Osteocyte (in vitro differentiated cells): ENCODE measurements around the gene OPTN. TPM values are rescaled to one million over a fixed set of nuclear protein-coding genes. Genes with fewer than 3 reads are reported as not detected.
"Not testable (repeated sequence)": the region's sequence is repeated elsewhere in the genome, so short reads cannot be mapped to it uniquely, and the experiment has no call there.

Source experiments
- DNase-seq: peaks from one replicate; pipeline ENCODE4 v3.0.0; 2021; ENCODE audit warnings: mixed read lengths; ENCODE audit not compliant: unreplicated experiment; ENCODE audit errors: extremely low spot score
- H3K27ac Mint-ChIP-seq: one replicate; pipeline ENCODE4 v1.8.0; 2021; ENCODE audit warnings: mild to moderate bottlenecking, mixed read lengths; ENCODE audit not compliant: unreplicated experiment
- H3K27me3 Mint-ChIP-seq: one replicate; pipeline ENCODE4 v1.8.0; 2021; ENCODE audit warnings: mixed read lengths; ENCODE audit not compliant: unreplicated experiment
- H3K36me3 Mint-ChIP-seq: one replicate; pipeline ENCODE4 v1.8.0; 2021; ENCODE audit warnings: mixed read lengths; ENCODE audit not compliant: unreplicated experiment
- H3K4me1 Mint-ChIP-seq: one replicate; pipeline ENCODE4 v1.8.0; 2021; ENCODE audit warnings: mixed read lengths; ENCODE audit not compliant: unreplicated experiment
- H3K4me3 Mint-ChIP-seq: one replicate; pipeline ENCODE4 v1.8.0; 2021; ENCODE audit warnings: mild to moderate bottlenecking, moderate library complexity, mixed read lengths; ENCODE audit not compliant: unreplicated experiment
- H3K9me3 Mint-ChIP-seq: one replicate; pipeline ENCODE4 v1.8.0; 2021; ENCODE audit warnings: mixed read lengths; ENCODE audit not compliant: unreplicated experiment
- CTCF ChIP-seq: fragments of 200-600 bp; sonication (generic); IDR thresholded peaks from 2 replicates; pipeline ENCODE4 v1.5.0; 2021; ENCODE audit warnings: antibody characterized with exemption, mild to moderate bottlenecking, moderate library complexity
- long read RNA-seq: library from polyadenylated mRNA; unstranded; transcript quantifications from one replicate; pipeline ENCODE4 v2.0.0, GENCODE V29; 2021
- total RNA-seq: library from RNA; stranded (reverse); gene quantifications from 2 replicates; pipeline ENCODE4 v1.2.1, GENCODE V29; 2021

Gene OPTN
- total RNA-seq = 107 and 116 TPM in 2 replicates
- long read RNA-seq, transcript OPTN-204 (16 exons, 3,488 nt) = minor isoform, 7 of 680 reads
- long read RNA-seq, transcript OPTN-202 (15 exons, 3,400 nt) = minor isoform, 43 of 680 reads
- long read RNA-seq, transcript OPTN-205 (14 exons, 3,321 nt) = major isoform, 320 of 680 reads
- long read RNA-seq, partial matches to known transcripts = 149 of 680 reads
- long read RNA-seq, other reads (novel, unspliced or antisense) = 156 of 680 reads

GRCh38 chr10:13099666-13100348 lies at the start of gene OPTN:
Gene OPTN (plus strand): TSS chr10:13100163. CDS start chr10:13109123, 8,960 bp downstream.
- DNase-seq = peak; percentile 93
- H3K9me3 Mint-ChIP-seq = no peaks in the 10 kb centered on the region

GRCh38 chr10:13051126-13051694 lies 48.8 kb upstream of the OPTN start:
- Mint-ChIP-seq H3K27me3 (peaks cover 47% of the 10 kb centered on the region), H3K36me3 (no peaks in the 10 kb centered on the region), H3K9me3 (no peaks in the 10 kb centered on the region), H3K4me1 (peaks cover 3% of the 10 kb centered on the region), H3K27ac (no peak overlapping the region), H3K4me3 (no peak overlapping the region)
- TF ChIP-seq CTCF = no peak
- DNase-seq = peak; percentile 53

More at GRCh38 chr10:13099666-13100348, at the start of gene OPTN:
- H3K4me3 Mint-ChIP-seq = peak within 1 kb of the TSS; percentile 86
- TF ChIP-seq CTCF = peak; percentile 66
- peak within 1 kb of the TSS; percentile 95 for H3K27ac Mint-ChIP-seq
- H3K4me1 Mint-ChIP-seq = peaks cover 37% of the 10 kb centered on the region
- peaks cover 12% of the 10 kb centered on the region for H3K36me3 Mint-ChIP-seq
- no peaks in the 10 kb centered on the region for H3K27me3 Mint-ChIP-seq

GRCh38 chr10:13053208-13053607 lies 46.8 kb upstream of the OPTN start:
- peaks cover 36% of the 10 kb centered on the region for H3K27me3 Mint-ChIP-seq
- H3K9me3 Mint-ChIP-seq, H3K36me3 Mint-ChIP-seq, DNase-seq, H3K4me1 Mint-ChIP-seq, H3K4me3 Mint-ChIP-seq, H3K27ac Mint-ChIP-seq: not testable (repeated sequence)

GRCh38 chr10:13053794-13054462 lies 46.0 kb upstream of the OPTN start:
- TF ChIP-seq CTCF = no peak
- Mint-ChIP-seq H3K9me3 (no peaks in the 10 kb centered on the region), H3K27me3 (peaks cover 30% of the 10 kb centered on the region), H3K4me1 (peaks cover 4% of the 10 kb centered on the region), H3K36me3 (no peaks in the 10 kb centered on the region), H3K27ac (no peak overlapping the region), H3K4me3 (no peak overlapping the region)
- DNase-seq = peak; percentile 53

- TF ChIP-seq CTCF = no peak
- no peak overlapping the region for H3K4me3 Mint-ChIP-seq
- peaks cover 26% of the 10 kb centered on the region for H3K27me3 Mint-ChIP-seq
- DNase-seq = no peak
- H3K36me3 Mint-ChIP-seq = no peaks in the 10 kb centered on the region
- no peak overlapping the region for H3K27ac Mint-ChIP-seq
- H3K4me1 Mint-ChIP-seq = peaks cover 4% of the 10 kb centered on the region
- H3K9me3 Mint-ChIP-seq = no peaks in the 10 kb centered on the region
These were observed 45.1 kb upstream of the OPTN start for GRCh38 chr10:13054844-13055243.
